Colonic mucosa (tissue), 4 donors: Measurements from ENCODE around the gene IDNK. TPM values are rescaled to one million over a fixed set of nuclear protein-coding genes. Genes with fewer than 3 reads are reported as not detected.

ENCODE experiments used
- DNase-seq: peaks from one replicate; pipeline ENCODE4 v3.0.0-alpha.2; 2020
- H3K27ac ChIP-seq: fragments of 200-600 bp; one replicate; pipeline ENCODE4 v1.8.0; 2021
- H3K27me3 ChIP-seq: fragments of 200-600 bp; one replicate; pipeline ENCODE4 v1.8.0; 2021
- H3K36me3 ChIP-seq: fragments of 200-600 bp; one replicate; pipeline ENCODE4 v1.8.0; 2021
- H3K4me1 ChIP-seq: fragments of 200-600 bp; one replicate; pipeline ENCODE4 v1.8.0; 2021; ENCODE audit warnings: mild to moderate bottlenecking
- H3K4me3 ChIP-seq: fragments of 200-600 bp; one replicate; pipeline ENCODE4 v1.8.0; 2021
- H3K9ac ChIP-seq, 2 donors: one replicate each; pipeline ENCODE4 v1.7.0; 2013; ENCODE audit warnings: control low read depth in 2 of 2, low read depth in 2 of 2, low read length in 2 of 2
- H3K9me3 ChIP-seq: fragments of 200-600 bp; one replicate; pipeline ENCODE4 v1.8.0; 2021
- CTCF ChIP-seq: fragments of 200-600 bp; IDR thresholded peaks from one replicate; pipeline ENCODE4 v1.8.0; 2022; ENCODE audit warnings: antibody characterized with exemption, mild to moderate bottlenecking
- intact Hi-C: fragments of 100-400 bp; cut with DNase I; formaldehyde crosslinking; loops from one replicate; pipeline ENCODE4 v1.14.1; 2022
- total RNA-seq, 2 donors: library from RNA; stranded (reverse); fragmentation: NEBNext Ultra II Directional in 1 of 2; extraction: Animal tissue kit (Norgen Biotek cat#: 25700) in 1 of 2; gene quantifications; one replicate each; pipeline ENCODE4 v1.2.1, GENCODE V29; 2021
- donor health status: healthy.
- donor health status: DM: no; HTN: no; CAD: no.
- donor health status: DM: no; HTN: no; CAD: no.

Gene IDNK
- total RNA-seq, 2 donors from 2014 or later = 4.9 to 7.4 TPM

- TF ChIP-seq CTCF = no peak
- Histone ChIP-seq H3K9me3 (no peaks in the 10 kb centered on the region), H3K4me3 (no peak overlapping the region), H3K36me3 (no peaks in the 10 kb centered on the region), H3K27ac (no peak overlapping the region), H3K27me3 (no peaks in the 10 kb centered on the region), H3K4me1 (no peaks in the 10 kb centered on the region), H3K9ac (no peak overlapping the region)
- intact Hi-C loops = no loop called here
- no peak for DNase-seq
These were observed 47.4 kb downstream of the IDNK start for GRCh38 chr9:83670381-83670780.

GRCh38 chr9:83671451-83671850, 48.5 kb downstream of the IDNK start:
- no peaks in the 10 kb centered on the region for H3K9me3 ChIP-seq
- no peaks in the 10 kb centered on the region for H3K27me3 ChIP-seq
- H3K4me3 ChIP-seq = no peak overlapping the region
- no peak overlapping the region for H3K27ac ChIP-seq
- no peaks in the 10 kb centered on the region for H3K4me1 ChIP-seq
- H3K9ac ChIP-seq = no peak overlapping the region
- no peak for DNase-seq
- intact Hi-C loops = no loop called here
- no peaks in the 10 kb centered on the region for H3K36me3 ChIP-seq
- no peak for TF ChIP-seq CTCF

DNA sequence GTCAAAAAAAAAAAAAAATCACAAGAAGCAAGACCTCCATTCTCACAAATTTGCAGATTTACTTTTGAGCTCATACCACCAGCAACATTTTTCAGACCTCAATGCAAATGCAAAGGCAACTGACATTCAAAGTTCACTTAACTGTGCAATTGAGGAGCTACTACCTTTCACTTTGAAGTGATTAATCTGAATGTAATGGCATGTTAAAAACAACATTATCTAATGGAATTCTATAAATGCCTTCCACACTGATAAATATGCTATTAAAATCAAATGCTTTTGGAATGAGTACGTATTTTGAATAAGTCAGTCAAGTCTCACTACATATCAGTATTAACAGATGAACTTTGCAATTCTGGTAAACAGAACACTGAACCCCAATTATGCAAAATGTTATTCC, 52.5 kb downstream of the IDNK start:
- Histone ChIP-seq H3K9ac (no peak overlapping the region), H3K27ac (no peak overlapping the region), H3K4me1 (no peaks in the 10 kb centered on the region), H3K9me3 (no peaks in the 10 kb centered on the region), H3K27me3 (no peaks in the 10 kb centered on the region), H3K4me3 (no peak overlapping the region), H3K36me3 (peaks cover 10% of the 10 kb centered on the region)
- intact Hi-C loops = no loop called here
- DNase-seq = no peak
- TF ChIP-seq CTCF = no peak

GRCh38 chr9:83677596-83677995, 54.7 kb downstream of the IDNK start:
- H3K4me1 ChIP-seq = no peaks in the 10 kb centered on the region
- no peak overlapping the region for H3K4me3 ChIP-seq
- H3K27ac ChIP-seq = no peak overlapping the region
- no peaks in the 10 kb centered on the region for H3K9me3 ChIP-seq
- H3K9ac ChIP-seq = no peak overlapping the region
- DNase-seq = no peak
- peaks cover 10% of the 10 kb centered on the region for H3K36me3 ChIP-seq
- no peaks in the 10 kb centered on the region for H3K27me3 ChIP-seq
- TF ChIP-seq CTCF = no peak
- intact Hi-C loops = no loop called here

- peaks cover 10% of the 10 kb centered on the region for H3K36me3 ChIP-seq
- no peaks in the 10 kb centered on the region for H3K27me3 ChIP-seq
- no peak for DNase-seq
- no peak for TF ChIP-seq CTCF
- intact Hi-C loops = no loop called here
- H3K4me3 ChIP-seq = no peak overlapping the region
- no peak overlapping the region for H3K27ac ChIP-seq
- H3K9me3 ChIP-seq = no peaks in the 10 kb centered on the region
- no peaks in the 10 kb centered on the region for H3K4me1 ChIP-seq
- no peak overlapping the region for H3K9ac ChIP-seq
These were observed 57.3 kb downstream of the IDNK start for GRCh38 chr9:83680233-83680632.

GRCh38 chr9:83681490-83681889, 58.5 kb downstream of the IDNK start:
- no peaks in the 10 kb centered on the region for H3K27me3 ChIP-seq
- no peak for DNase-seq
- H3K27ac ChIP-seq = no peak overlapping the region
- no peaks in the 10 kb centered on the region for H3K4me1 ChIP-seq
- no peaks in the 10 kb centered on the region for H3K9me3 ChIP-seq
- no peak for TF ChIP-seq CTCF
- no peak overlapping the region for H3K4me3 ChIP-seq
- no peak overlapping the region for H3K9ac ChIP-seq
- H3K36me3 ChIP-seq = peaks cover 10% of the 10 kb centered on the region
- intact Hi-C loops = no loop called here
